ENCODE data around the gene TM9SF4.

GRCh38 chr20:32067234-32067821 is 42.2 kb upstream of the TM9SF4 start:
- TF ChIP-seq CTCF (IDR thresholded peaks at IDR 0.05): no peak
- no peak for TF ChIP-seq POLR2AphosphoS5 (IDR thresholded peaks at IDR 0.05)
- no peak for TF ChIP-seq POLR2A (IDR thresholded peaks at IDR 0.05)
- TF ChIP-seq EP300 (IDR thresholded peaks at IDR 0.05): no peak

Measured in upper lobe of left lung (tissue), 4 donors.